HCT116 (cell line): ENCODE data around the gene SEPHS2. TPM values are rescaled to one million over a fixed set of nuclear protein-coding genes. Genes with fewer than 3 reads are reported as not detected.

Source experiments
- ATAC-seq: fragments of 200-7000 bp; cut with Tn5 transposase; 2 replicates; pipeline ENCODE4 v1.9.1; 2020; ENCODE audit warnings: mild to moderate bottlenecking, moderate library complexity
- BruUV-seq: library from RNA; stranded (reverse); fragments of 400-500 nt; replicated peaks from 2 replicates; lab custom pipeline; 2021; lab: Mats Ljungman, UMichigan
- CTCF ChIA-PET: fragments of 300-600 bp; sonication (Branson Sonifier 250); formaldehyde crosslinking; loops from one replicate; lab custom pipeline; 2021; ENCODE audit warnings: antibody characterized with exemption; lab: Charles Lee
- POLR2A ChIA-PET: fragments of 300-600, 350-600 bp; sonication (Branson Sonifier 250); formaldehyde crosslinking; loops from one replicate; lab custom pipeline; 2021; ENCODE audit warnings: antibody characterized with exemption; lab: Charles Lee
- RAD21 ChIA-PET, 2 experiments: fragments of 300-600 bp; sonication (Branson Sonifier 250); formaldehyde crosslinking; loops; one replicate each; lab custom pipeline; 2023; ENCODE audit warnings: low total read pairs in 2 of 2; ENCODE audit not compliant: uncharacterized antibody in 2 of 2, unreplicated experiment in 2 of 2, low non-redundant PET in 1 of 2; lab: Charles Lee
- DNase-seq: peaks from one replicate; pipeline ENCODE4 v3.0.0-alpha.2; 2010; ENCODE audit warnings: low read depth, low spot score
- H2AFZ ChIP-seq: fragments of 200-600 bp; shearing (Covaris generic), sonication (generic); 2 replicates; pipeline ENCODE4 v1.6.1; 2017; ENCODE audit warnings: low read depth, mixed run types, mixed read lengths, antibody characterized with exemption, low read length; ENCODE audit not compliant: poor library complexity, severe bottlenecking
- H3K27ac ChIP-seq: 2 replicates; pipeline ENCODE4 v1.5.1; 2012; ENCODE audit warnings: low read depth, low read length
- H3K27me3 ChIP-seq: fragments of 200-600 bp; sonication (generic); 2 replicates; pipeline ENCODE4 v1.6.1; 2016; ENCODE audit warnings: mixed run types, low read length, mixed read lengths; ENCODE audit not compliant: insufficient read depth
- H3K36me3 ChIP-seq, 2 experiments: fragments of 200-500 bp in 1 of 2; fragments of 200-600 bp in 1 of 2; sonication (Bioruptor generic) in 1 of 2; sonication (generic) in 1 of 2; 2 replicates each; pipeline versions ENCODE4 v1.5.1 to v1.6.1; 2014 to 2016; ENCODE audit warnings: low read length in 2 of 2, inconsistent platforms in 1 of 2, mixed read lengths in 1 of 2, mixed run types in 1 of 2; ENCODE audit not compliant: insufficient read depth in 2 of 2, control insufficient read depth in 1 of 2
- H3K4me1 ChIP-seq, 2 experiments: fragments of 200-600 bp in 1 of 2; sonication (generic) in 1 of 2; 2 replicates each; pipeline versions ENCODE4 v1.5.1 to v1.6.1; 2012 to 2017; ENCODE audit warnings: low read length in 2 of 2, inconsistent platforms in 1 of 2, mild to moderate bottlenecking in 1 of 2, mixed read lengths in 1 of 2, mixed run types in 1 of 2, moderate library complexity in 1 of 2; ENCODE audit not compliant: insufficient read depth in 2 of 2, control insufficient read depth in 1 of 2
- H3K4me2 ChIP-seq: fragments of 200-600 bp; sonication (generic); 2 replicates; pipeline ENCODE4 v1.6.1; 2017; ENCODE audit warnings: mixed run types, low read length, mixed read lengths
- H3K4me3 ChIP-seq, 2 experiments: fragments of 200-600 bp in 1 of 2; sonication (generic) in 1 of 2; replicated peaks in 1 of 2; 2 replicates each; pipeline ENCODE4 v1.5.1; 2011 to 2016; ENCODE audit warnings: low read length in 2 of 2, control low read depth in 1 of 2, low read depth in 1 of 2, mild to moderate bottlenecking in 1 of 2, mixed read lengths in 1 of 2, mixed run types in 1 of 2
- H3K79me2 ChIP-seq: fragments of 200-600 bp; sonication (generic); 2 replicates; pipeline ENCODE4 v1.6.1; 2017; ENCODE audit warnings: mild to moderate bottlenecking, mixed run types, low read length, moderate library complexity, mixed read lengths; ENCODE audit not compliant: insufficient read depth
- H3K9ac ChIP-seq: fragments of 200-600 bp; sonication (generic); 2 replicates; pipeline ENCODE4 v1.6.1; 2016; ENCODE audit warnings: low read length, mixed read lengths
- H3K9me2 ChIP-seq: fragments of 200-600 bp; sonication (generic), shearing (Covaris generic); 2 replicates; pipeline ENCODE4 v1.6.1; 2017; ENCODE audit warnings: mixed run types, mild to moderate bottlenecking, moderate library complexity; ENCODE audit not compliant: insufficient read depth
- H3K9me3 ChIP-seq, 2 experiments: fragments of 200-500 bp in 1 of 2; fragments of 200-600 bp in 1 of 2; sonication (Bioruptor generic) in 1 of 2; sonication (generic) in 1 of 2; 2 replicates each; pipeline ENCODE4 v1.6.1; 2014 to 2017; ENCODE audit warnings: low read length in 2 of 2, mixed read lengths in 2 of 2, inconsistent platforms in 1 of 2, low read depth in 1 of 2, mild to moderate bottlenecking in 1 of 2, mixed run types in 1 of 2, moderate library complexity in 1 of 2; ENCODE audit not compliant: control insufficient read depth in 1 of 2, insufficient read depth in 1 of 2
- H4K20me1 ChIP-seq: fragments of 200-600 bp; sonication (generic), shearing (Covaris generic); 2 replicates; pipeline ENCODE4 v1.6.1; 2017; ENCODE audit warnings: mixed run types, mild to moderate bottlenecking, moderate library complexity; ENCODE audit not compliant: insufficient read depth
- ATF3 ChIP-seq: IDR thresholded peaks from 2 replicates; pipeline ENCODE4 v1.6.1; 2012
- CBX3 ChIP-seq: IDR thresholded peaks from 2 replicates; pipeline ENCODE4 v1.6.1; 2012; ENCODE audit warnings: low read depth
- EGR1 ChIP-seq: IDR thresholded peaks from 2 replicates; pipeline ENCODE4 v1.6.1; 2012; ENCODE audit warnings: low read depth
- ELF1 ChIP-seq: IDR thresholded peaks from 2 replicates; pipeline ENCODE4 v1.6.1; 2012; ENCODE audit warnings: low read depth, borderline replicate concordance
- EZH2 ChIP-seq: fragments of 200-600 bp; sonication (generic); IDR thresholded peaks from 2 replicates; pipeline ENCODE4 v1.6.1; 2017; ENCODE audit warnings: antibody characterized with exemption, mixed run types
- EZH2phosphoT487 ChIP-seq: fragments of 200-600 bp; IDR thresholded peaks from 2 replicates; pipeline ENCODE4 v1.6.1; 2018; ENCODE audit warnings: antibody characterized with exemption, borderline replicate concordance
- FOSL1 ChIP-seq: IDR thresholded peaks from 2 replicates; pipeline ENCODE4 v1.6.1; 2012; ENCODE audit warnings: low read depth
- POLR2A ChIP-seq: IDR thresholded peaks from 2 replicates; pipeline ENCODE4 v1.7.0; 2011; ENCODE audit warnings: borderline replicate concordance; ENCODE audit not compliant: insufficient read depth, insufficient read length; ENCODE audit errors: extremely low read depth
- TCF7L2 ChIP-seq: IDR thresholded peaks from 2 replicates; pipeline ENCODE4 v1.7.0; 2011; ENCODE audit warnings: borderline replicate concordance, inconsistent platforms; ENCODE audit not compliant: insufficient read depth, insufficient read length; ENCODE audit errors: extremely low read depth
- YY1 ChIP-seq: IDR thresholded peaks from 2 replicates; pipeline ENCODE4 v1.6.1; 2011; ENCODE audit warnings: low read length, low read depth, moderate library complexity, mild to moderate bottlenecking; ENCODE audit not compliant: insufficient replicate concordance; ENCODE audit errors: extremely low read depth
- intact Hi-C: fragments of 100-400 bp; cut with micrococcal nuclease; formaldehyde crosslinking; loops from 2 replicates; pipeline ENCODE4 v1.10.0; 2022
- total RNA-seq: library from RNA; stranded (reverse); gene quantifications from one replicate; pipeline ENCODE4 v1.2.1, GENCODE V29; 2021; ENCODE audit not compliant: unreplicated experiment
- TF ChIP-seq, protein P1 (sequence below): IDR thresholded peaks from 2 replicates; pipeline ENCODE4 v1.6.1; 2011; ENCODE audit warnings: mild to moderate bottlenecking, low read length, moderate library complexity; ENCODE audit not compliant: insufficient replicate concordance; ENCODE audit errors: extremely low read depth
- TF ChIP-seq, protein P2 (sequence below), 3 experiments: fragments of 200-600 bp in 1 of 3; sonication (generic) in 1 of 3; IDR thresholded peaks in 2 of 3; conservative IDR thresholded peaks in 1 of 3; 2 replicates each; pipeline ENCODE4 v1.5.1; 2012 to 2017; ENCODE audit warnings: low read depth in 2 of 3, low read length in 2 of 3, antibody characterized with exemption in 1 of 3, borderline replicate concordance in 1 of 3, control low read depth in 1 of 3, mild to moderate bottlenecking in 1 of 3, mixed read lengths in 1 of 3, mixed run types in 1 of 3, moderate library complexity in 1 of 3; ENCODE audit not compliant: insufficient read depth in 1 of 3

The SEPHS2 gene
- total RNA-seq, 1 experiment from 2014 or later, result 51.3 TPM

GRCh38 chr16:30416624-30417528 is 28.8 kb downstream of the SEPHS2 start:
- ChIA-PET RAD21 (interaction anchor here (0.9 to 1.4 kb wide), 3 partner anchors 10 to 13 kb away, joined by 3 to 4 read pairs (median 4); partner anchors contain the start of genes DCTPP1 (in 2 of the 2) and ZNF771 (in 1 of the 2)), CTCF (interaction anchor here (0.9 to 4.9 kb wide), 10 partner anchors 8 to 324 kb away, joined by 3 to 52 read pairs (median 6); partner anchors contain the start of genes DCTPP1, ZNF48 and ZNF771), POLR2A (interaction anchor here (0.9 to 2.0 kb wide), 6 partner anchors 7 to 217 kb away, joined by 3 to 15 read pairs (median 7); partner anchors contain the start of genes DCTPP1, ZNF48, ZNF764 and ZNF771)
- intact Hi-C loops, result no loop called here
- H3K4me3 ChIP-seq, result no peak overlapping the region
- TF ChIP-seq EZH2phosphoT487, result no peak
- no peak for TF ChIP-seq ATF3
- TF ChIP-seq ELF1, result no peak
- no peak overlapping the region for H3K9ac ChIP-seq
- ATAC-seq, result no peak
- no peaks in the 10 kb centered on the region for H3K9me2 ChIP-seq
- H3K4me1 ChIP-seq, result peaks cover 6 to 40% of the 10 kb centered on the region in 2 experiments; a peak in 3 of 4 replicates
- no peak for DNase-seq
- peak overlapping the region; percentile 83; the same call in 1 of the 2 replicates for H3K27ac ChIP-seq
- no peaks in the 10 kb centered on the region for H3K9me3 ChIP-seq
- no peak overlapping the region for H2AFZ ChIP-seq
- H3K79me2 ChIP-seq, result peaks cover 27% of the 10 kb centered on the region
- peaks cover 3% of the 10 kb centered on the region; the same call in 1 of the 2 replicates for H4K20me1 ChIP-seq
- H3K36me3 ChIP-seq, result peaks cover 10 to 34% of the 10 kb centered on the region in 2 experiments; a peak in 2 of 4 replicates
- H3K27me3 ChIP-seq, result no peaks in the 10 kb centered on the region
- BruUV-seq, result no TSS peak
- H3K4me2 ChIP-seq, result peak overlapping the region; percentile 28; the same call in 1 of the 2 replicates

- peaks cover 33% of the 10 kb centered on the region for H3K79me2 ChIP-seq
- ChIA-PET RAD21 (no interaction called here), CTCF (interaction anchor here (1.1 kb wide), 1 partner anchor 14 kb away, joined by 6 read pairs; the partner anchor contains the start of gene DCTPP1), POLR2A (no interaction called here)
- no TSS peak for BruUV-seq
- peaks cover 8 to 35% of the 10 kb centered on the region in 2 experiments; a peak in 2 of 4 replicates for H3K36me3 ChIP-seq
- no peak overlapping the region for H3K4me3 ChIP-seq
- H3K4me1 ChIP-seq, result peaks cover 6 to 40% of the 10 kb centered on the region in 2 experiments; a peak in 3 of 4 replicates
- no peak overlapping the region for H3K27ac ChIP-seq
- H3K4me2 ChIP-seq, result no peak overlapping the region
- DNase-seq (no peak), ATAC-seq (no peak)
- no peak overlapping the region for H2AFZ ChIP-seq
- H3K9me2 ChIP-seq, result no peaks in the 10 kb centered on the region
- no peaks in the 10 kb centered on the region for H3K9me3 ChIP-seq
- no peaks in the 10 kb centered on the region for H3K27me3 ChIP-seq
- intact Hi-C loops, result no loop called here
- no peak overlapping the region for H3K9ac ChIP-seq
- H4K20me1 ChIP-seq, result peaks cover 3% of the 10 kb centered on the region; the same call in 1 of the 2 replicates
- TF ChIP-seq EGR1 (no peak), YY1 (no peak), FOSL1 (no peak), EZH2 (no peak), CBX3 (no peak), POLR2A (no peak), TCF7L2 (no peak)
- TF ChIP-seq, protein P1, sequence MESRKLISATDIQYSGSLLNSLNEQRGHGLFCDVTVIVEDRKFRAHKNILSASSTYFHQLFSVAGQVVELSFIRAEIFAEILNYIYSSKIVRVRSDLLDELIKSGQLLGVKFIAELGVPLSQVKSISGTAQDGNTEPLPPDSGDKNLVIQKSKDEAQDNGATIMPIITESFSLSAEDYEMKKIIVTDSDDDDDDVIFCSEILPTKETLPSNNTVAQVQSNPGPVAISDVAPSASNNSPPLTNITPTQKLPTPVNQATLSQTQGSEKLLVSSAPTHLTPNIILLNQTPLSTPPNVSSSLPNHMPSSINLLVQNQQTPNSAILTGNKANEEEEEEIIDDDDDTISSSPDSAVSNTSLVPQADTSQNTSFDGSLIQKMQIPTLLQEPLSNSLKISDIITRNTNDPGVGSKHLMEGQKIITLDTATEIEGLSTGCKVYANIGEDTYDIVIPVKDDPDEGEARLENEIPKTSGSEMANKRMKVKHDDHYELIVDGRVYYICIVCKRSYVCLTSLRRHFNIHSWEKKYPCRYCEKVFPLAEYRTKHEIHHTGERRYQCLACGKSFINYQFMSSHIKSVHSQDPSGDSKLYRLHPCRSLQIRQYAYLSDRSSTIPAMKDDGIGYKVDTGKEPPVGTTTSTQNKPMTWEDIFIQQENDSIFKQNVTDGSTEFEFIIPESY, result no peak
- TF ChIP-seq, protein P2, sequence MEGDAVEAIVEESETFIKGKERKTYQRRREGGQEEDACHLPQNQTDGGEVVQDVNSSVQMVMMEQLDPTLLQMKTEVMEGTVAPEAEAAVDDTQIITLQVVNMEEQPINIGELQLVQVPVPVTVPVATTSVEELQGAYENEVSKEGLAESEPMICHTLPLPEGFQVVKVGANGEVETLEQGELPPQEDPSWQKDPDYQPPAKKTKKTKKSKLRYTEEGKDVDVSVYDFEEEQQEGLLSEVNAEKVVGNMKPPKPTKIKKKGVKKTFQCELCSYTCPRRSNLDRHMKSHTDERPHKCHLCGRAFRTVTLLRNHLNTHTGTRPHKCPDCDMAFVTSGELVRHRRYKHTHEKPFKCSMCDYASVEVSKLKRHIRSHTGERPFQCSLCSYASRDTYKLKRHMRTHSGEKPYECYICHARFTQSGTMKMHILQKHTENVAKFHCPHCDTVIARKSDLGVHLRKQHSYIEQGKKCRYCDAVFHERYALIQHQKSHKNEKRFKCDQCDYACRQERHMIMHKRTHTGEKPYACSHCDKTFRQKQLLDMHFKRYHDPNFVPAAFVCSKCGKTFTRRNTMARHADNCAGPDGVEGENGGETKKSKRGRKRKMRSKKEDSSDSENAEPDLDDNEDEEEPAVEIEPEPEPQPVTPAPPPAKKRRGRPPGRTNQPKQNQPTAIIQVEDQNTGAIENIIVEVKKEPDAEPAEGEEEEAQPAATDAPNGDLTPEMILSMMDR (IDR thresholded peaks at IDR 0.05 in 2 of 3, conservative IDR thresholded peaks at IDR 0.05 in 1 of 3; ENCODE audit: borderline replicate concordance in 1 of 3, insufficient read depth in 1 of 3, low read depth in 2 of 3, low read length in 2 of 3), result no peak
Observed at GRCh38 chr16:30416047-30416603, 29.5 kb downstream of the SEPHS2 start.
